ENCODE results near the gene ATF7.
"Not testable (repeated sequence)": the region's sequence is repeated elsewhere in the genome, so short reads cannot be mapped to it uniquely, and the experiment has no call there.

DNA sequence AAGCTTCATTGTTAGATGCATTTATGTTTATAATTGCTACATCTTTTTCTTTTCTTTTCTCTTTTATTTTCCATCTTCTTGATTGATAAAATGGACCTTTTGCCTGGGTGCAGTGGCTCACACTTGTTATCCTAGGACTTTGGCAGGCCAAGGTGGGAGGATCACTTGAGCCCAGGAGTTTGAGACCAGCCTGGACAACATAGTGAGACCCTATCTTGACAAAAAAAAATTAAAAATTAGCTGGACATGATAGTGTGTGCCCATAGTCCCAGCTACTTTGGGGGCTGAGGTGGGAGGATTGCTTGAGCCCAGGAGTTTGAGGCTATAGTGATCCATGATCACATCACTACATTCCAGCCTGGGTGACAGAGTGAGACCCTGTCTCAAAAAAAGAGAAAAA, 9.5 kb upstream of the ATF7 start:
- TF ChIP-seq, protein P1, sequence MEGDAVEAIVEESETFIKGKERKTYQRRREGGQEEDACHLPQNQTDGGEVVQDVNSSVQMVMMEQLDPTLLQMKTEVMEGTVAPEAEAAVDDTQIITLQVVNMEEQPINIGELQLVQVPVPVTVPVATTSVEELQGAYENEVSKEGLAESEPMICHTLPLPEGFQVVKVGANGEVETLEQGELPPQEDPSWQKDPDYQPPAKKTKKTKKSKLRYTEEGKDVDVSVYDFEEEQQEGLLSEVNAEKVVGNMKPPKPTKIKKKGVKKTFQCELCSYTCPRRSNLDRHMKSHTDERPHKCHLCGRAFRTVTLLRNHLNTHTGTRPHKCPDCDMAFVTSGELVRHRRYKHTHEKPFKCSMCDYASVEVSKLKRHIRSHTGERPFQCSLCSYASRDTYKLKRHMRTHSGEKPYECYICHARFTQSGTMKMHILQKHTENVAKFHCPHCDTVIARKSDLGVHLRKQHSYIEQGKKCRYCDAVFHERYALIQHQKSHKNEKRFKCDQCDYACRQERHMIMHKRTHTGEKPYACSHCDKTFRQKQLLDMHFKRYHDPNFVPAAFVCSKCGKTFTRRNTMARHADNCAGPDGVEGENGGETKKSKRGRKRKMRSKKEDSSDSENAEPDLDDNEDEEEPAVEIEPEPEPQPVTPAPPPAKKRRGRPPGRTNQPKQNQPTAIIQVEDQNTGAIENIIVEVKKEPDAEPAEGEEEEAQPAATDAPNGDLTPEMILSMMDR (IDR thresholded peaks at IDR 0.05; ENCODE audit: low read depth, low read length, poor library complexity, severe bottlenecking) = not testable (repeated sequence)
- not testable (repeated sequence) for TF ChIP-seq EZH2phosphoT487 (IDR thresholded peaks at IDR 0.05; ENCODE audit: borderline replicate concordance, low read length)

Measured in DOHH2 (cell line).